GM21529 (cell line): ENCODE measurements around the gene PLSCR1.

Source experiments
- ATAC-seq: cut with Tn5 transposase; IDR thresholded peaks from one replicate; pipeline ENCODE4 v1.9.1; 2021; ENCODE audit not compliant: unreplicated experiment

PLSCR1 gene

GRCh38 chr3:146544002-146544928 lies at the start of gene PLSCR1:
PLSCR1 (minus strand) TSS chr3:146544607; CDS start chr3:146536552, 8,055 bp downstream.
- ATAC-seq, result peak; percentile 82

- ATAC-seq, result no peak
Measured at GRCh38 chr3:146593776-146594175, 49.4 kb upstream of the PLSCR1 start.

- ATAC-seq, result no peak
Measured at GRCh38 chr3:146590521-146590920, 46.1 kb upstream of the PLSCR1 start.

GRCh38 chr3:146589899-146590508 lies 45.6 kb upstream of the PLSCR1 start:
- ATAC-seq, result peak; percentile 59

- no peak for ATAC-seq
Measured at GRCh38 chr3:146585156-146585555, 40.7 kb upstream of the PLSCR1 start.

- ATAC-seq, result no peak
Measured at GRCh38 chr3:146581951-146582467, 37.6 kb upstream of the PLSCR1 start.

- ATAC-seq, result no peak
Measured at GRCh38 chr3:146581080-146581601, 36.7 kb upstream of the PLSCR1 start.

- ATAC-seq, result peak; percentile 71
Measured at GRCh38 chr3:146577662-146578061, 33.3 kb upstream of the PLSCR1 start.

- ATAC-seq, result no peak
Measured at GRCh38 chr3:146575636-146576035, 31.2 kb upstream of the PLSCR1 start.

GRCh38 chr3:146574173-146574572 lies 29.8 kb upstream of the PLSCR1 start:
- ATAC-seq, result no peak

GRCh38 chr3:146569314-146569713 lies 24.9 kb upstream of the PLSCR1 start:
- ATAC-seq, result no peak

GRCh38 chr3:146566138-146566537 lies 21.7 kb upstream of the PLSCR1 start:
- ATAC-seq, result no peak

GRCh38 chr3:146561879-146562278 lies 17.5 kb upstream of the PLSCR1 start:
- ATAC-seq, result no peak

GRCh38 chr3:146561463-146561862 lies 17.1 kb upstream of the PLSCR1 start:
- no peak for ATAC-seq

- ATAC-seq, result no peak
Measured at GRCh38 chr3:146560678-146561077, 16.3 kb upstream of the PLSCR1 start.

- no peak for ATAC-seq
Measured at GRCh38 chr3:146559388-146559787, 15.0 kb upstream of the PLSCR1 start.

GRCh38 chr3:146558781-146559180 lies 14.4 kb upstream of the PLSCR1 start:
- ATAC-seq, result no peak

- ATAC-seq, result no peak
Measured at GRCh38 chr3:146557745-146558144, 13.3 kb upstream of the PLSCR1 start.

- ATAC-seq, result no peak
Measured at GRCh38 chr3:146555311-146555710, 10.9 kb upstream of the PLSCR1 start.

GRCh38 chr3:146554151-146554760 lies 9.8 kb upstream of the PLSCR1 start:
- no peak for ATAC-seq

GRCh38 chr3:146550743-146551510 lies 6.5 kb upstream of the PLSCR1 start:
- peak; percentile 94 for ATAC-seq
